Endothelial cell of umbilical vein (primary cell): ENCODE data around the gene VSIR. TPM values are rescaled to one million over a fixed set of nuclear protein-coding genes. Genes with fewer than 3 reads are reported as not detected.

ENCODE experiments used
- BruUV-seq: library from RNA; stranded (reverse); fragments of 400-500 nt; replicated peaks from 2 replicates; lab custom pipeline; 2021; lab: Mats Ljungman, UMichigan
- CTCF ChIA-PET: fragments of 300-600, 350-600 bp; sonication (Branson Sonifier 250); formaldehyde crosslinking; loops from one replicate; lab custom pipeline; 2021; ENCODE audit warnings: antibody characterized with exemption, inconsistent platforms; lab: Charles Lee
- POLR2A ChIA-PET: fragments of 300-600, 350-600 bp; sonication (Branson Sonifier 250); formaldehyde crosslinking; loops from one replicate; lab custom pipeline; 2021; ENCODE audit warnings: antibody characterized with exemption, inconsistent platforms; lab: Charles Lee
- DNase-seq: peaks from one replicate; pipeline ENCODE4 v3.0.0-alpha.2; 2011; ENCODE audit warnings: low read depth, low spot score
- FAIRE-seq: peaks from 2 replicates; lab custom pipeline; 2011; peaks lifted over from hg19 to GRCh38; lab: Jason Lieb, UNC
- H2AFZ ChIP-seq: 2 replicates; pipeline ENCODE4 v1.6.0; 2012; ENCODE audit warnings: low read depth, low read length, control low read depth, inconsistent platforms
- H3K27ac ChIP-seq: 2 replicates; pipeline ENCODE4 v1.5.1; 2011; ENCODE audit warnings: low read depth, mild to moderate bottlenecking, control low read depth, low read length, moderate library complexity; ENCODE audit not compliant: insufficient read depth
- H3K27me3 ChIP-seq, 2 experiments: 2 replicates each; pipeline versions ENCODE4 v1.6.0 to v1.6.1; 2011; ENCODE audit warnings: low read length in 2 of 2, mixed read lengths in 1 of 2; ENCODE audit not compliant: control insufficient read depth in 2 of 2, insufficient read depth in 2 of 2
- H3K36me3 ChIP-seq, 2 experiments: 2 replicates in 1 of 2; 3 replicates in 1 of 2; pipeline ENCODE4 v1.5.1; 2011; ENCODE audit warnings: low read length in 2 of 2, mild to moderate bottlenecking in 1 of 2, moderate library complexity in 1 of 2; ENCODE audit not compliant: control insufficient read depth in 2 of 2, insufficient read depth in 2 of 2; ENCODE audit errors: extremely low read depth in 1 of 2
- H3K4me1 ChIP-seq: 3 replicates; pipeline ENCODE4 v1.5.1; 2011; ENCODE audit warnings: mild to moderate bottlenecking, low read length; ENCODE audit not compliant: control insufficient read depth, insufficient read depth; ENCODE audit errors: extremely low read depth
- H3K4me2 ChIP-seq: 2 replicates; pipeline ENCODE4 v1.6.1; 2011; ENCODE audit warnings: low read length, control low read depth, mixed read lengths; ENCODE audit not compliant: insufficient read depth
- H3K4me3 ChIP-seq, 3 experiments: fragments of 200-600 bp in 1 of 3; sonication (generic), shearing (Covaris generic) in 1 of 3; replicated peaks in 1 of 3; 2 replicates each; pipeline ENCODE4 v1.5.1; 2011 to 2016; ENCODE audit warnings: control low read depth in 3 of 3, low read length in 3 of 3, mild to moderate bottlenecking in 2 of 3, inconsistent platforms in 1 of 3, low read depth in 1 of 3, moderate library complexity in 1 of 3; ENCODE audit not compliant: insufficient read depth in 1 of 3
- H3K79me2 ChIP-seq: 2 replicates; pipeline ENCODE4 v1.6.0; 2012; ENCODE audit warnings: low read length, inconsistent platforms; ENCODE audit not compliant: control insufficient read depth, insufficient read depth
- H3K9ac ChIP-seq: replicated peaks from 2 replicates; pipeline ENCODE3; 2011; ENCODE audit warnings: low read length, control low read depth; ENCODE audit not compliant: insufficient read depth; ENCODE audit errors: extremely low read depth
- H3K9me1 ChIP-seq: replicated peaks from 3 replicates; pipeline ENCODE4 v1.6.0; 2011; ENCODE audit warnings: mild to moderate bottlenecking, low read length; ENCODE audit not compliant: control insufficient read depth, insufficient read depth; ENCODE audit errors: extremely low read depth
- H3K9me3 ChIP-seq: replicated peaks from 2 replicates; pipeline ENCODE4 v1.5.1; 2012; ENCODE audit warnings: low read length, inconsistent platforms; ENCODE audit not compliant: control insufficient read depth, insufficient read depth
- H4K20me1 ChIP-seq: replicated peaks from 2 replicates; pipeline ENCODE3; 2011; ENCODE audit warnings: mild to moderate bottlenecking, low read length; ENCODE audit not compliant: control insufficient read depth, insufficient read depth; ENCODE audit errors: extremely low read depth
- CTCF ChIP-seq, 2 donors: IDR thresholded peaks; 1 replicate in 1 of 2; 2 replicates in 1 of 2; pipeline ENCODE4 v1.5.1; 2011; ENCODE audit warnings: low read length in 2 of 2, mild to moderate bottlenecking in 2 of 2, moderate library complexity in 2 of 2, control low read depth in 1 of 2, inconsistent platforms in 1 of 2, low read depth in 1 of 2; ENCODE audit not compliant: insufficient read depth in 1 of 2; ENCODE audit errors: extremely low read depth in 1 of 2
- EZH2 ChIP-seq: IDR thresholded peaks from 2 replicates; pipeline ENCODE4 v1.6.1; 2012; ENCODE audit warnings: borderline replicate concordance, low read depth, mild to moderate bottlenecking, moderate library complexity, low read length, inconsistent platforms; ENCODE audit not compliant: severe bottlenecking
- FOS ChIP-seq: IDR thresholded peaks from 2 replicates; pipeline ENCODE4 v1.6.1; 2011; ENCODE audit warnings: mild to moderate bottlenecking, low read length, moderate library complexity, borderline replicate concordance; ENCODE audit not compliant: insufficient read depth
- GATA2 ChIP-seq: IDR thresholded peaks from 2 replicates; pipeline ENCODE4 v1.7.0; 2011; ENCODE audit warnings: low read depth, mild to moderate bottlenecking, moderate library complexity, mixed read lengths, low read length; ENCODE audit not compliant: insufficient read length, insufficient read depth
- JUN ChIP-seq: IDR thresholded peaks from 2 replicates; pipeline ENCODE4 v1.6.1; 2011; ENCODE audit warnings: borderline replicate concordance, low read depth; ENCODE audit not compliant: insufficient read length, insufficient read depth
- MYC ChIP-seq: IDR thresholded peaks from one replicate; pipeline ENCODE4 v1.6.1; 2011; ENCODE audit warnings: mild to moderate bottlenecking, low read depth, low read length
- POLR2A ChIP-seq: IDR thresholded peaks from 2 replicates; pipeline ENCODE4 v1.6.1; 2012; ENCODE audit warnings: low read depth, mild to moderate bottlenecking, control low read depth, low read length
- POLR2AphosphoS5 ChIP-seq: IDR thresholded peaks from 2 replicates; pipeline ENCODE4 v1.6.1; 2012; ENCODE audit warnings: low read depth, mild to moderate bottlenecking, control low read depth, low read length, moderate library complexity; ENCODE audit not compliant: insufficient read depth
- dilution Hi-C: fragments of 300-500 bp; cut with MboI; formaldehyde crosslinking; loops from one replicate; pipeline ENCODE4 v1.15.0; 2019; ENCODE audit warnings: low sequenced_read_pairs; ENCODE audit not compliant: extremely low pct_ligation_motif_present
- intact Hi-C: fragments of 100-400 bp; cut with micrococcal nuclease; formaldehyde crosslinking; loops from one replicate; pipeline ENCODE4 v1.10.0; 2022
- polyA plus RNA-seq, 4 experiments: library from polyadenylated mRNA; depleted of rRNA in 3 of 4; stranded (reverse) in 3 of 4; unstranded in 1 of 4; fragments of >200 nt; gene quantifications; 2 replicates each; pipeline versions ENCODE4 v1.2.1 to v1.2.3, GENCODE V29; 2011 to 2012; ENCODE audit warnings: missing spikeins in 1 of 4
- total RNA-seq: library from RNA; stranded (reverse); gene quantifications from 2 replicates; pipeline ENCODE4 v1.2.3, GENCODE V29; 2021
- TF ChIP-seq, protein P1 (sequence below): IDR thresholded peaks from 2 replicates; pipeline ENCODE4 v1.6.1; 2011; ENCODE audit not compliant: insufficient read depth, insufficient read length

Gene VSIR
- total and polyA plus RNA-seq, 2 donors (not counting 3 experiments of a cell fraction or from before 2014, with no cell fraction given), result 4.9 to 6.3 TPM

DNA sequence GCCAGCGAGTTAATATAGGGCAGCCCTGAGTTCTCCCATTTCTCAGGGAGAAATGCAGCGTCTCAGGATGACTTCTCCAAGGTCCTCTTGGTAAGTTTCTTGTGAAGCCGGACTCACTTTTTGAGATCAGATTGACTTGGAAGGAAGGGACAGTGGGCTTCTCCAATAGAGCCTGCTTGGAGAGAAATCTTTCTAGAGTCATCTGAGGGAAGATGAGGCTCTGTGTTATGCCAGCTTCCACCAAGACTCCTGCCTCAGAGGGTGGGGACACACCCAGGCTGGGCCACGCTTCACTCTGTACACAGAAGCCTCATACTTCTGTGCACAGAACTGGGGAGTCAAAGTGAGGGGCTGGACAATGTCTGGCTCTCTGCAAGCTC lies 59.3 kb downstream of the VSIR start:
- no peak for FAIRE-seq
- POLR2A ChIA-PET, result no interaction called here
- intact Hi-C loops, result loop anchor here (5.0 kb wide), 1 partner anchor 98 kb away; no protein-coding TSS in a partner anchor
- H3K4me2 ChIP-seq, result no peak overlapping the region
- TF ChIP-seq FOS (no peak), EZH2 (no peak), MYC (no peak), GATA2 (no peak), POLR2A (no peak), CTCF (IDR thresholded peaks at IDR 0.05; ENCODE audit: extremely low read depth in 1 of 2, insufficient read depth in 1 of 2, low read depth in 1 of 2, low read length in 2 of 2) (no peak), JUN (no peak), POLR2AphosphoS5 (no peak)
- TF ChIP-seq, protein P1, sequence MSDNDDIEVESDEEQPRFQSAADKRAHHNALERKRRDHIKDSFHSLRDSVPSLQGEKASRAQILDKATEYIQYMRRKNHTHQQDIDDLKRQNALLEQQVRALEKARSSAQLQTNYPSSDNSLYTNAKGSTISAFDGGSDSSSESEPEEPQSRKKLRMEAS, result no peak
- peak overlapping the region; percentile 17 for H2AFZ ChIP-seq
- no peak for DNase-seq
- H3K79me2 ChIP-seq, result no peaks in the 10 kb centered on the region
- peaks cover 3% of the 10 kb centered on the region for H3K4me1 ChIP-seq
- BruUV-seq, result no TSS peak
- H3K9me3 ChIP-seq, result no peaks in the 10 kb centered on the region
- H3K9ac ChIP-seq, result no peak overlapping the region
- CTCF ChIA-PET, result interaction anchor here (1.0 to 3.1 kb wide), 4 partner anchors 17 to 383 kb away, joined by 3 to 20 read pairs (median 3); partner anchors contain the start of gene VSIR
- H3K4me3 ChIP-seq, result no peak overlapping the region
- H4K20me1 ChIP-seq, result no peaks in the 10 kb centered on the region
- peaks cover 0 to 2% of the 10 kb centered on the region in 2 experiments for H3K27me3 ChIP-seq
- no peak overlapping the region for H3K27ac ChIP-seq
- H3K36me3 ChIP-seq, result no peaks in the 10 kb centered on the region
- H3K9me1 ChIP-seq, result no peaks in the 10 kb centered on the region
- dilution Hi-C loops, result no loop called here
